Astrocyte (in vitro differentiated cells and primary cell): Measurements from ENCODE around the gene SMG1.

Source experiments
- CTCF ChIP-seq: IDR thresholded peaks from 2 replicates; pipeline ENCODE4 v1.5.1; 2011; ENCODE audit warnings: low read depth, mild to moderate bottlenecking, inconsistent platforms, low read length, moderate library complexity; ENCODE audit not compliant: insufficient read depth
- EZH2 ChIP-seq: IDR thresholded peaks from 2 replicates; pipeline ENCODE4 v1.6.1; 2012; ENCODE audit warnings: mild to moderate bottlenecking, low read length, inconsistent platforms; ENCODE audit not compliant: insufficient read depth

GRCh38 chr16:18950469-18951185, 24.4 kb upstream of the SMG1 start:
- TF ChIP-seq CTCF: no peak
- no peak for TF ChIP-seq EZH2
